DND-41 (cell line): Measurements from ENCODE around the gene ZCCHC13.

Experiments
- EZH2 ChIP-seq: IDR thresholded peaks from 3 replicates; pipeline ENCODE4 v1.6.1; 2012; ENCODE audit warnings: borderline replicate concordance, low read depth, mild to moderate bottlenecking, moderate library complexity, low read length, inconsistent platforms; ENCODE audit not compliant: severe bottlenecking
- TF ChIP-seq, protein P1 (sequence below): IDR thresholded peaks from 2 replicates; pipeline ENCODE4 v1.5.1; 2012; ENCODE audit warnings: borderline replicate concordance, low read length, moderate library complexity, mild to moderate bottlenecking; ENCODE audit not compliant: poor library complexity, severe bottlenecking; ENCODE audit errors: extremely low read depth

DNA sequence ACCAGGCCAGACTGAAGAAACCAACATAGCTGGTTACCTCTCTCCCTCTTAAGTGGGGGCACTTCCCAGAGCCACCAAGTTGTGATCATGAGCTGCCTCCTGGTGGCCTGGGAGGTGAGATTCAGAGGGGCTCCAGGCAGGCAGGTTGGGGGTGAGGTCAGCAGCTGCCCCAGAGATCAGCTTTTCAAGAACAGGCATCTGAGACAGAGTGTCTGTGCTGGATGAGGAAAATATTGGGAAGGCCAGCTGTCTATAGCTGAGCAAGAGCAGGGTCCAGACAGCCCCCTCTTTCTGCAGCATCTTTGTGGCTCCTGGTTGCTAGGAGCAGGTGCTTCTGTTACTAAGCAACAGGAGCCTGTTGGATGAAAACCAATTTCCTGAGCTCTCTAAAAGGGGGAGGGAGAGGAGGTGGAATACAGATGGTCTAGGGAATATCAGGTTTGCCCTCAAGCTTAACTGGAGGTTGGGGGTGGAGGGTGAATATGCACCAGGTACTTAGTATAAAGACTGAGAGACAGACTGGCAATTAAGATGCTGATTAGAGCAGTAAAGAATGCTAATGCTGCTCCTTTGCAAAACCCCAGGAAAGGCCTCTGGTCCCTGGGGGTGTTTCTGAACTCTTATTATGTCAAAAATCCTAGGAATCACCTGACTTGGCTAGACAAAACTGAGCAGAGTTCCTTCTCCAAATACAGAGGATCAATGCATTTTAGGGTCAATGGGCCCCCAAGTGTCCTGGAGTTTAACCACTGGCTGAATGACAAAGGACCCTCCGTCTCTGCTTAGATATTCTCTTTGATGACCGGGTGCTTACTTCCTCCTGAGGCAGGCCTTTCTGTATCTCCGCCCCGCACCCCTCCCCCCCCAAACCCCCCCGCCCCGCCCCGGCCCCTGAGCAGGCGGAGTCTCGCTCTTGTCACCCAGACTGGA, 21.4 kb downstream of the ZCCHC13 start:
- TF ChIP-seq, protein P1, sequence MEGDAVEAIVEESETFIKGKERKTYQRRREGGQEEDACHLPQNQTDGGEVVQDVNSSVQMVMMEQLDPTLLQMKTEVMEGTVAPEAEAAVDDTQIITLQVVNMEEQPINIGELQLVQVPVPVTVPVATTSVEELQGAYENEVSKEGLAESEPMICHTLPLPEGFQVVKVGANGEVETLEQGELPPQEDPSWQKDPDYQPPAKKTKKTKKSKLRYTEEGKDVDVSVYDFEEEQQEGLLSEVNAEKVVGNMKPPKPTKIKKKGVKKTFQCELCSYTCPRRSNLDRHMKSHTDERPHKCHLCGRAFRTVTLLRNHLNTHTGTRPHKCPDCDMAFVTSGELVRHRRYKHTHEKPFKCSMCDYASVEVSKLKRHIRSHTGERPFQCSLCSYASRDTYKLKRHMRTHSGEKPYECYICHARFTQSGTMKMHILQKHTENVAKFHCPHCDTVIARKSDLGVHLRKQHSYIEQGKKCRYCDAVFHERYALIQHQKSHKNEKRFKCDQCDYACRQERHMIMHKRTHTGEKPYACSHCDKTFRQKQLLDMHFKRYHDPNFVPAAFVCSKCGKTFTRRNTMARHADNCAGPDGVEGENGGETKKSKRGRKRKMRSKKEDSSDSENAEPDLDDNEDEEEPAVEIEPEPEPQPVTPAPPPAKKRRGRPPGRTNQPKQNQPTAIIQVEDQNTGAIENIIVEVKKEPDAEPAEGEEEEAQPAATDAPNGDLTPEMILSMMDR, result no peak
- no peak for TF ChIP-seq EZH2
